ES-I3 (cell line): ENCODE results near the gene SFSWAP.
"Not testable (repeated sequence)": the region's sequence is repeated elsewhere in the genome, so short reads cannot be mapped to it uniquely, and the experiment has no call there.

Experiments
- H3K36me3 ChIP-seq: 2 replicates; pipeline ENCODE4 v1.6.1; 2013; ENCODE audit warnings: mild to moderate bottlenecking, low read length, control low read depth, moderate library complexity; ENCODE audit not compliant: insufficient read depth
- H3K4me1 ChIP-seq: 2 replicates; pipeline ENCODE4 v1.6.1; 2013; ENCODE audit warnings: mild to moderate bottlenecking, control low read depth, low read length; ENCODE audit not compliant: insufficient read depth
- H3K9ac ChIP-seq: 2 replicates; pipeline ENCODE4 v1.6.1; 2013; ENCODE audit warnings: low read depth, mild to moderate bottlenecking, low read length, moderate library complexity
- H3K9me3 ChIP-seq: 2 replicates; pipeline ENCODE4 v1.6.1; 2013; ENCODE audit warnings: mild to moderate bottlenecking, low read length, moderate library complexity; ENCODE audit not compliant: control insufficient read depth, insufficient read depth

The SFSWAP gene

DNA sequence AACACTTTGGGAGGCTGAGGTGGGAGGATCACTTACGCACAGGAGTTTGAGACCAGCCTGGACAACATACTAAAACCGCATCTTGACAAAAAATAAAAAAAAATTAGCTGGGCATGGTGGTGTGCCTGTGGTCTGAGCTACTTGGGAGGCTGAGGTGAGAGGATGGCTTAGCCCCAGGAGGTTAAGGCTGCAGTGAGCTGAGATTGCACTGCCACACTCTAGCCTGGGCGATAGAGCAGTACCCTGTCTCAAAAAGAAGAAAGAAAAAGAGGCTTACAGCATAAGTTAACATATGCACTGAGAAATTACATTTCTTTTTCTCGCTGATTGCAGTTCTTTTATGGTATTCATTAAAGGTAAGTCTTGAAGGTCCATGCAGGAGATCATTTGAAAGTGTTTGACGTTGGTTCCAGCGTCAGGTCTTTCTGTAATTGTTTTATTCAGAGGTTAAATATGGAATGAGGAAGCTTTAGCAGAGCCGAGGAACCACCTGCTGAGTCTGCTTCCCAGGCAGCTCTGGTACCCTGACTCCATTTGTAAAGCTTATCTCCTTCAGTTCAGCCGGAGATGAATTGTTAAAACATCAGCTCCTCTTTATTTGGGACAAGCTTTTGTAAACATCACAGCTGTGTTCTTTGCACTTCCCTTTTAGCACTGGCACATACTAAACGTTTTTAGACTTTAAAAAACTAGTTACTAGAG, 18.5 kb downstream of the SFSWAP start:
- peaks cover 17% of the 10 kb centered on the region for H3K4me1 ChIP-seq
- H3K9me3 ChIP-seq, result no peaks in the 10 kb centered on the region
- H3K36me3 ChIP-seq, result peaks cover 45% of the 10 kb centered on the region
- H3K9ac ChIP-seq, result no peak overlapping the region

- H3K9ac ChIP-seq, result no peak overlapping the region
- peaks cover 31% of the 10 kb centered on the region for H3K36me3 ChIP-seq
- H3K9me3 ChIP-seq, result no peaks in the 10 kb centered on the region
- peaks cover 12% of the 10 kb centered on the region for H3K4me1 ChIP-seq
Observed at GRCh38 chr12:131732996-131733615, 22.2 kb downstream of the SFSWAP start.

GRCh38 chr12:131733874-131734273, 23.0 kb downstream of the SFSWAP start:
- Histone ChIP-seq H3K9ac (no peak overlapping the region), H3K36me3 (peaks cover 23% of the 10 kb centered on the region), H3K4me1 (peaks cover 11% of the 10 kb centered on the region), H3K9me3 (no peaks in the 10 kb centered on the region)

- Histone ChIP-seq H3K36me3 (peaks cover 19% of the 10 kb centered on the region), H3K9ac (no peak overlapping the region), H3K4me1 (peaks cover 6% of the 10 kb centered on the region), H3K9me3 (no peaks in the 10 kb centered on the region)
Observed at GRCh38 chr12:131734336-131735152, 23.7 kb downstream of the SFSWAP start.

DNA sequence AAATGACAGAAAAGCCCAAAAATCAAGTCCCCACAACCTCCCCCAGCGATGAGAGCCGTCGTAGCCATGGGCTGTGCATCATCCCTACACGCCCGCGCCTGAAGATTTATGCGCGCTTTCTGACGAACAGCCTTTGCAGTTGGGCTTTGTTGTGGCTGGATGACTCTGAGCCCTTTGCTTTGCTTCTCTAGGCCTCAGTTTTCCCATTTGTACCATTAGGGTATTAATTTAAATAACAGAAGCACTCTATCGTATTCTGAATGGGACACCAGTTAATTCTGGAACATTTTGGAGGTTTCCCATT, 24.2 kb downstream of the SFSWAP start:
- Histone ChIP-seq H3K9me3 (no peaks in the 10 kb centered on the region), H3K4me1 (peaks cover 6% of the 10 kb centered on the region), H3K9ac (no peak overlapping the region), H3K36me3 (peaks cover 19% of the 10 kb centered on the region)

DNA sequence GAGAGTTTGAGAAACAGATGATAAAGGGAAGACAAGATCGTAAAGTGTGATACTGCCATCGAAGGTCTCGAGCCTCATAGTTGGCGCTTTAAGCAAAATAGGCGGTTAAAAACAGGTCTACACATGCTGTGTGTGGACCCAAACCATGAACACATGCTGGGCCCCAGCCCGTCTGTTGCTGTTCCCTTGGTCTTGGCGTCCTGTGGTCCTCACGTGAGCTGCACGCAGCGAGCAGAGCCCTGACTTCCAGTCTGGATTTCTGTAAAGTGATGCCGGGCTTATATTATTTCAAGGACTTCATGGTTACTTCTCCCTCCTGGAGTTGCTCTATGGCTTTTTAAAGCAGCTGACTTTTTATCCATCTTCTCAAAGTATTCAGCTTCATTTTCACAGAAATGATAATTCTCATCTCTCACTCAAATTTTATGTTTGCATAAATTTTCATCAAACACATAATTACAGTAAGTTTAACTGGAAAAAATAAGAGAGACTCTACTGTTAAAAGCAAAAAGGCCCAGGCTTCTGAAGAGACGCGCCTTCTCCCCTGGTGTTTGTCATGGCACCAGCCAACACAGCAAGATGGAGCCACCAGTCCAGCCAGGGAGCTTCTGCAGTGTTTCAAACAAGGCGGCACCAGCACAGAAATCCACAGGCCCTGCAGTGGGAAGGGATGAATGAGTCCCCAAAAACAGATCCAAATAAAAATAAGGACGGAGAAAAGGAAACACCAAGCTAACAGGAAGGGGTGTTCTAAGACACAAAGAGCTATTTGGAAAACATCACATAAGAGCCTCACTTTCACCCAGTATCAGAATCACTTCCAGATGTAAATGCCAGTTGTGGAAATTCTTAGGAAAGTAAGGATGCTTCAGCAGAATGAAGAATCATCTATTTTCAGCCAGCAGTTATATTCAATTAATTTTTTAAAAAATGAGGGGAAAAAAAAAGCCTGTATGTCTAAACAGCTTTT, 24.9 kb downstream of the SFSWAP start:
- H3K9me3 ChIP-seq, result no peaks in the 10 kb centered on the region
- no peak overlapping the region for H3K9ac ChIP-seq
- H3K36me3 ChIP-seq, result peaks cover 14% of the 10 kb centered on the region; the same call in 1 of the 2 replicates
- peaks cover 6% of the 10 kb centered on the region for H3K4me1 ChIP-seq

DNA sequence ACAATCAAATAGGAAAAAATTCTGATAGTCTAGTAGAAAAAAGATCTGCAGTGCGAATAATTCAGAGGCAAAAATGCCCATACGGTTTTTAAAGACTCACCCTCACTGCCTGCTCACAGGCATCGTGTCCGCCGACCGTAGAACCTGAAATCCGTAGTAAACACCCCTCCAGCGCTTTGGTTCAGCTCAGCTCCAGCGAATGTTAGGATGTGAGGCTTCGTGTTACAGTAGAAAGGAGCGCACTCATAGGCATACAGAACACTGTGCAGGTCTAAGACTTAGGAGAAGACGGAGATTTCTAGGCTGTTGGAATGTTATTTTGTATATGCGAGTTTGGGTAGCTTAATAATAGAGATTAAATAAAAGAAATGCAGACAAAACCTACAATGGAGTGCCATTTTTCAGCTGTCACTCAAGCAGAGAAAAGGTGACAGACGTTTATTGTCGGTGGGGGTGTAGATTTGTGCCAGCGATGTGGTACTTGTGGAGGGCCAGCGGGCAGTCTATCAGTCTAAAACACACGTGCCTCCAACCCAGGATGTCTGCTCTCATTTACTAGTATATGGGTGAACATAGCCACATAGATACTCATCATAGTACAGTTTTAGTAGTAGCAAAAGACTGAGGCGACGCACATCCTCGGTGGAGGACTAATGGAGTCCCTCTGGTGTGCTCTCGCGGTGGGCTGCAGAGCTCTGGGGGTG, 25.7 kb downstream of the SFSWAP start:
- Histone ChIP-seq H3K4me1 (peaks cover 6% of the 10 kb centered on the region), H3K9ac (no peak overlapping the region), H3K36me3 (peaks cover 7% of the 10 kb centered on the region; the same call in 1 of the 2 replicates), H3K9me3 (0 out of 2 replicates have a peak, but pooled peaks cover under 1% of the 10 kb centered on the region)

DNA sequence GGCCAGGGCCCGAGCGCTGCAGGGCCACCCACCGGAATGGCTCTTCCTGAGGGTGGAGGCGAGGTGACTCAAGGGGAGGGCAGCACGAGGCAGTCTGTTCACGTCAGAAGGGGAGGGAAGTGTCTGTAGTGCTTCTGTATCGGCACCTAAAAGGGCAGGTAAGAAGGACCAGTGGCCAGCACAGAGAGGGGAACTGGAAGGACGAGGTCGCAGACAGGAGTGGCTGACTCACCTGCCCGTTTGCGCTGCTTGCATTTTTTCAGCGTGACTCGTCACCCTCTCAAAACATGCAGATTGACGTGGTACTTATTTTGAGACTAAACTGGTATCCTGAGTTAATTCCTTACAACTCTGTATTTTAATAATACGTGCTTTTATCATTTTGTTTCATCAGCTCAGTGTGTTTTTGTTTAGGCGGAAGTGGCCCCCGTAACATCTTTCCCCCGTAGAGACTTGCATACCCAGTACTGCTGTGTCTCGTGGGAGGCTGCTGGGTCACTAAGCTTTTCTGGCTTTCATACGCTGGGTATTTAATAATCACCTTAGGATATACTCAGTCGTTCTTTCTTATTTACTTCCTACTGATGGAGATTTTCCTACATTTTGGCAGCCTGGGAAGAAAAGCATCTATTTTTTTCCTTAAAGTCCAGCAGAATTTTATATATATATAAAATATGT, 26.4 kb downstream of the SFSWAP start:
- peaks cover 5% of the 10 kb centered on the region; the same call in 1 of the 2 replicates for H3K36me3 ChIP-seq
- H3K9ac ChIP-seq, result no peak overlapping the region
- peaks cover 6% of the 10 kb centered on the region for H3K4me1 ChIP-seq
- peaks cover 7% of the 10 kb centered on the region for H3K9me3 ChIP-seq

- peaks cover 9% of the 10 kb centered on the region for H3K36me3 ChIP-seq
- peaks cover 6% of the 10 kb centered on the region for H3K4me1 ChIP-seq
- H3K9me3 ChIP-seq, result peaks cover 12% of the 10 kb centered on the region
- H3K9ac ChIP-seq, result no peak overlapping the region
Observed at GRCh38 chr12:131738196-131738595, 27.3 kb downstream of the SFSWAP start.

DNA sequence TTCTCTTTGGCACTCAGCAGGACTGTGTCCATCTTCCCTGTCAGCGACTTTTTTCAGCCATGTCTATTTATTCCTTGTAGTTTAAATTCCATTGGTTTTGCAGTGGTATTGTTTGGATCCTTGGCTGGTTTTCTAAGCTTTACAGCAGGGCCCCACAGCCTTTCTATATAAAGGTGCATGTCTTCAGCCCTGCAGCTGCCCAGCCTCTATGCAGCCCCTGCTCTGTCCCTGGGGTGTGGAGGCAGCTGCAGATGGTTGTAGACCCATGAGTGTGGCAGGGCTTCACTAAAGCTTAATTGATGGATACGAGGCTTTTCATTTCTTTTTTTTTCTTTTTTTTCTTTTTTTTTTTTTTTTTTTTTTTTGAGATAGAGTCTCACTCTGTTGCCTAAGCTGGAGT, 29.7 kb downstream of the SFSWAP start:
- peaks cover 21% of the 10 kb centered on the region for H3K9me3 ChIP-seq
- H3K9ac ChIP-seq, result no peak overlapping the region
- peaks cover 19% of the 10 kb centered on the region for H3K36me3 ChIP-seq
- H3K4me1 ChIP-seq, result peaks cover 6% of the 10 kb centered on the region

DNA sequence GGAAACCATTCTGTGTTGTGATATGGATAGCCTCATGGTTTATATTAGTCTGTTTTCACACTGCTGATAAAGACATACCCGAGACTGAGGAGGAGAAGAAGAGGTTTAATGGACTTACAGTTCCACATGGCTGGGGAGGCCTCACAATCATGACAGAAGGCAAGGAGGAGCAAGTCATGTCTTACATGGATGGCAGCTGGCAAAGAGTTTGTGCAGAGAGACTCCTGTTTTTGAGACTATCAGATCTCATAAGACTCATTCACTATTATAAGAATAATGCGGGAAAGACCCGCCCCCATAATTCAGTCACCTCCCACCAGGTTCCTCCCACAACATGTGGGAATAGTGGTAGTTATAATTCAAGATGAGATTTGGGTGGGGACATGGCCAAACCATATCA, 31.9 kb downstream of the SFSWAP start:
- H3K9ac ChIP-seq, H3K4me1 ChIP-seq: not testable (repeated sequence)
- peaks cover 30% of the 10 kb centered on the region for H3K36me3 ChIP-seq
- H3K9me3 ChIP-seq, result peaks cover 21% of the 10 kb centered on the region

GRCh38 chr12:131743410-131743809, 32.5 kb downstream of the SFSWAP start:
- Histone ChIP-seq H3K9me3 (peaks cover 21% of the 10 kb centered on the region), H3K36me3 (peaks cover 30% of the 10 kb centered on the region)
- not testable (repeated sequence) for H3K4me1 ChIP-seq, H3K9ac ChIP-seq

GRCh38 chr12:131743880-131744279, 33.0 kb downstream of the SFSWAP start:
- not testable (repeated sequence) for H3K9ac ChIP-seq, H3K4me1 ChIP-seq
- H3K9me3 ChIP-seq, result peaks cover 21% of the 10 kb centered on the region
- H3K36me3 ChIP-seq, result peaks cover 34% of the 10 kb centered on the region
